ENCODE results near the gene DHRS1. TPM values are rescaled to one million over a fixed set of nuclear protein-coding genes. Genes with fewer than 3 reads are reported as not detected.
A peak's percentile ranks its signal among the peaks of the same experiment; 100 is the strongest.

The DHRS1 gene
- total and polyA plus RNA-seq, 9 of the 15 experiments (the other 6 are each of a cell fraction or from before 2014, with no cell fraction given) = 7.3 to 33.6 (median 13.3) TPM

GRCh38 chr14:24299255-24300191, at the start of gene DHRS1, which contains the start of gene NOP9 (continued):
- TF ChIP-seq MGA (IDR thresholded peaks at IDR 0.05) = peak; percentile 49; the same call in 1 of the 2 replicates
- TF ChIP-seq SRF (CRISPR knock-in tag; IDR thresholded peaks at IDR 0.05) = 0 out of 4 replicates have a peak, but pooled peaks of 1 of the 2 experiments have one; percentile 28
- TF ChIP-seq MAZ (CRISPR knock-in tag; conservative IDR thresholded peaks at IDR 0.05 in 1 of 2, IDR thresholded peaks at IDR 0.05 in 1 of 2) = peak in 1 of 2 experiments; percentile 80; a peak in 2 of 4 replicates
- TF ChIP-seq NKRF (IDR thresholded peaks at IDR 0.05; ENCODE audit: borderline replicate concordance) = peak; percentile 81; the same call in 1 of the 2 replicates
- peak; percentile 19; the same call in 1 of the 2 replicates for TF ChIP-seq EGR1 (conservative IDR thresholded peaks at IDR 0.05)
- 0 out of 2 replicates have a peak, but pooled peaks have one; percentile 22 for TF ChIP-seq ATF3 (IDR thresholded peaks at IDR 0.05)
- TF ChIP-seq ATF3 (CRISPR knock-in tag; conservative IDR thresholded peaks at IDR 0.05) = no peak

Measured in K562 (cell line).